Neural cell (in vitro differentiated cells): ENCODE data around the gene ATP7B. TPM values are rescaled to one million over a fixed set of nuclear protein-coding genes. Genes with fewer than 3 reads are reported as not detected.

Experiments used
- H2AFZ ChIP-seq: fragments of 200-600, 300-800 bp; sonication (generic), shearing (Covaris generic); 2 replicates; pipeline ENCODE4 v1.6.0; 2014; ENCODE audit warnings: low read depth, mild to moderate bottlenecking, antibody characterized with exemption, low read length, moderate library complexity
- H3F3A ChIP-seq: fragments of 200-600 bp; shearing (Covaris generic); 2 replicates; pipeline ENCODE4 v1.6.1; 2016; ENCODE audit warnings: mild to moderate bottlenecking, moderate library complexity, mixed read lengths, antibody characterized with exemption, low read length; ENCODE audit not compliant: insufficient read depth, poor library complexity, severe bottlenecking
- H3K27ac ChIP-seq: fragments of 200-600, 300-800 bp; sonication (generic), shearing (Covaris generic); 2 replicates; pipeline ENCODE4 v1.5.1; 2014; ENCODE audit warnings: mild to moderate bottlenecking, low read length, moderate library complexity
- H3K27me3 ChIP-seq: fragments of 300-800, 200-600 bp; sonication (generic), shearing (Covaris generic); 2 replicates; pipeline ENCODE4 v1.6.0; 2014; ENCODE audit warnings: mild to moderate bottlenecking, low read depth, low read length, moderate library complexity; ENCODE audit not compliant: insufficient read depth
- H3K36me3 ChIP-seq: fragments of 300-800, 200-600 bp; sonication (generic), shearing (Covaris generic); 2 replicates; pipeline ENCODE4 v1.5.1; 2014; ENCODE audit warnings: mild to moderate bottlenecking, antibody characterized with exemption, low read length, moderate library complexity; ENCODE audit not compliant: insufficient read depth
- H3K4me2 ChIP-seq: fragments of 300-800, 200-600 bp; sonication (generic), shearing (Covaris generic); 2 replicates; pipeline ENCODE4 v1.6.0; 2014; ENCODE audit warnings: mild to moderate bottlenecking, low read length
- H3K4me3 ChIP-seq: fragments of 300-800, 200-600 bp; sonication (generic), shearing (Covaris generic); 2 replicates; pipeline ENCODE4 v1.5.1; 2014; ENCODE audit warnings: mild to moderate bottlenecking, low read length, moderate library complexity
- H3K79me2 ChIP-seq: fragments of 200-600 bp; shearing (Covaris generic); replicated peaks from 2 replicates; pipeline ENCODE4 v1.6.0; 2014; ENCODE audit warnings: mild to moderate bottlenecking, low read length, moderate library complexity; ENCODE audit not compliant: insufficient read depth
- H3K9ac ChIP-seq: fragments of 300-800, 200-600 bp; sonication (generic), shearing (Covaris generic); 2 replicates; pipeline ENCODE4 v1.6.1; 2016; ENCODE audit warnings: mild to moderate bottlenecking, low read length, mixed read lengths
- H3K9me2 ChIP-seq: fragments of 200-600 bp; shearing (Covaris generic); 2 replicates; pipeline ENCODE4 v1.6.1; 2016; ENCODE audit warnings: mild to moderate bottlenecking, low read length, mixed read lengths; ENCODE audit not compliant: insufficient read depth
- H3K9me3 ChIP-seq: fragments of 200-600, 300-800 bp; sonication (generic), shearing (Covaris generic); 2 replicates; pipeline ENCODE4 v1.6.1; 2016; ENCODE audit warnings: mild to moderate bottlenecking, mixed run types, low read length, moderate library complexity, mixed read lengths
- H4K20me1 ChIP-seq: fragments of 200-600 bp; shearing (Covaris generic); 2 replicates; pipeline ENCODE4 v1.6.1; 2016; ENCODE audit warnings: mild to moderate bottlenecking, mixed run types; ENCODE audit not compliant: insufficient read depth
- CTCF ChIP-seq: fragments of 450-650 bp; IDR thresholded peaks from 2 replicates; pipeline ENCODE4 v1.5.1; 2014; ENCODE audit warnings: antibody characterized with exemption, mild to moderate bottlenecking, moderate library complexity; ENCODE audit not compliant: poor library complexity, severe bottlenecking
- EP300 ChIP-seq: fragments of 450-650 bp; conservative IDR thresholded peaks from 2 replicates; pipeline ENCODE4 v1.6.1; 2014; ENCODE audit warnings: antibody characterized with exemption, mild to moderate bottlenecking, moderate library complexity; ENCODE audit not compliant: poor library complexity, severe bottlenecking
- EZH2 ChIP-seq: fragments of 200-600, 300-800 bp; shearing (Covaris generic), sonication (generic); IDR thresholded peaks from 2 replicates; pipeline ENCODE4 v1.6.1; 2014; ENCODE audit warnings: antibody characterized with exemption, low read length, borderline replicate concordance, mild to moderate bottlenecking; ENCODE audit not compliant: insufficient read depth, poor library complexity, severe bottlenecking
- MXI1 ChIP-seq: fragments of 450-650 bp; conservative IDR thresholded peaks from 2 replicates; pipeline ENCODE4 v1.6.1; 2014; ENCODE audit warnings: antibody characterized with exemption, mild to moderate bottlenecking; ENCODE audit not compliant: poor library complexity, severe bottlenecking
- POLR2AphosphoS5 ChIP-seq: IDR thresholded peaks from 2 replicates; pipeline ENCODE4 v1.6.1; 2012
- RAD21 ChIP-seq: fragments of 450-650 bp; conservative IDR thresholded peaks from 2 replicates; pipeline ENCODE4 v1.6.1; 2014; ENCODE audit warnings: antibody characterized with exemption, mild to moderate bottlenecking, moderate library complexity
- REST ChIP-seq: IDR thresholded peaks from 2 replicates; pipeline ENCODE4 v1.6.1; 2012; ENCODE audit warnings: borderline replicate concordance
- SMC3 ChIP-seq: fragments of 450-650 bp; conservative IDR thresholded peaks from 2 replicates; pipeline ENCODE4 v1.6.1; 2014; ENCODE audit warnings: antibody characterized with exemption, mild to moderate bottlenecking, moderate library complexity; ENCODE audit not compliant: poor library complexity
- TAF1 ChIP-seq: IDR thresholded peaks from 2 replicates; pipeline ENCODE4 v1.6.1; 2012; ENCODE audit warnings: low read depth
- polyA plus RNA-seq: library from polyadenylated mRNA; depleted of rRNA; stranded (reverse); fragments of >200 nt; gene quantifications from 2 replicates; pipeline ENCODE4 v1.2.3, GENCODE V29; 2014

The ATP7B gene
- polyA plus RNA-seq, 1 donor from 2014 or later: 6.3 TPM

GRCh38 chr13:52006523-52007245 is 4.6 kb downstream of the ATP7B start:
- H3K4me3 ChIP-seq: no peak overlapping the region
- no peaks in the 10 kb centered on the region for H4K20me1 ChIP-seq
- H3K36me3 ChIP-seq: no peaks in the 10 kb centered on the region
- no peak overlapping the region for H3K4me2 ChIP-seq
- TF ChIP-seq EP300 (no peak), POLR2AphosphoS5 (no peak), REST (no peak), RAD21 (no peak), SMC3 (no peak), MXI1 (no peak), CTCF (no peak)
- no peaks in the 10 kb centered on the region for H3F3A ChIP-seq
- H3K27ac ChIP-seq: no peak overlapping the region
- H2AFZ ChIP-seq: no peak overlapping the region
- H3K9me2 ChIP-seq: no peaks in the 10 kb centered on the region
- H3K27me3 ChIP-seq: no peaks in the 10 kb centered on the region
- H3K9me3 ChIP-seq: no peaks in the 10 kb centered on the region
- H3K79me2 ChIP-seq: peaks cover 15% of the 10 kb centered on the region
- no peak overlapping the region for H3K9ac ChIP-seq

DNA sequence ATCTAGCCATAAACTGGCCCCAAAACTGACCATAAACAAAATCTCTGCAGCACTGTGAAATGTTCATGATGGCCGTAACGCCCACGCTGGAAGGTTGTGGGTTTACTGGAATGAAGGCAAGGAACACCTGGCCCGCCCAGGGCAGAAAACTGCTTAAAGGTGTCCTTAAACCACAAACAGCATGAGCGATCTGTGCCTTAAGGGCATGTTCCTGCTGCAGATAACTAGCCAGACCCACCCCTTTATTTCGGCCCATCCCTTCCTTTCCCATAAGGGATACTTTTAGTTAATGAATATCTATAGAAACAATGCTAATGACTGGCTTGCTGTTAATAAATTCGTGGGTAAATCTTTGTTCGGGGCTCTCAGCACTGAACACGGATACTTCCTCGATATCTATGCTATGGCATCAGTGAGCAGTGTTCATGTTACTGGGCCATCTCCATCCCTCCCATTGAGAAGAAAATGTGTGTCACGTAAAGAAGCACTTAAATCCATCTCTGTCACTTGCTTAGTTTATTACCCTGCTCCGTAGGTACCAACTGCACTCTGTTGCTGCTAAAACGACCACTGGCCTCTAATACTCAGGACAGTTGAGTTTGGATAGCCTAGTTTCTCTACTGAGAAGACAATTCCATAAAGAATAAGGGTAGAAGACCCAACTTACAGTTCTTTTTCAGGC is 5.3 kb downstream of the ATP7B start:
- H3K9me3 ChIP-seq: no peaks in the 10 kb centered on the region
- H4K20me1 ChIP-seq: no peaks in the 10 kb centered on the region
- H3K4me3 ChIP-seq: no peak overlapping the region
- H3K9me2 ChIP-seq: no peaks in the 10 kb centered on the region
- H3K27me3 ChIP-seq: no peaks in the 10 kb centered on the region
- no peak overlapping the region for H3K4me2 ChIP-seq
- H2AFZ ChIP-seq: no peak overlapping the region
- no peak overlapping the region for H3K9ac ChIP-seq
- TF ChIP-seq POLR2AphosphoS5: no peak
- TF ChIP-seq MXI1: no peak
- no peak for TF ChIP-seq TAF1
- TF ChIP-seq REST: no peak
- TF ChIP-seq RAD21: no peak
- TF ChIP-seq EZH2: no peak
- no peak for TF ChIP-seq EP300
- TF ChIP-seq CTCF: no peak
- no peak for TF ChIP-seq SMC3
- H3K79me2 ChIP-seq: peaks cover 14% of the 10 kb centered on the region
- H3K27ac ChIP-seq: no peak overlapping the region
- H3F3A ChIP-seq: no peaks in the 10 kb centered on the region
- H3K36me3 ChIP-seq: no peaks in the 10 kb centered on the region
